AG10803 (cell line): ENCODE data around the gene RPGRIP1L.

Source experiments
- DNase-seq: peaks from one replicate; pipeline ENCODE4 v3.0.0; 2010; ENCODE audit warnings: low read depth
- H3K4me3 ChIP-seq: 2 replicates; pipeline ENCODE4 v1.5.1; 2011; ENCODE audit warnings: mild to moderate bottlenecking, low read length, control low read depth
- CTCF ChIP-seq: conservative IDR thresholded peaks from 2 replicates; pipeline ENCODE4 v1.5.1; 2011; ENCODE audit warnings: mild to moderate bottlenecking, low read length, control low read depth, inconsistent platforms

RPGRIP1L gene

GRCh38 chr16:53703590-53704444 lies at the start of gene RPGRIP1L, which contains the start of gene FTO:
RPGRIP1L (minus strand) TSS chr16:53703859; CDS start chr16:53700723, 3,136 bp downstream.
FTO (plus strand) TSS chr16:53704156.
- peak within 1 kb of the TSS; percentile 91 for H3K4me3 ChIP-seq
- DNase-seq, result peak; percentile 99
- TF ChIP-seq CTCF, result no peak; the same call in 1 of the 2 replicates

- DNase-seq, result peak; percentile 87
- H3K4me3 ChIP-seq, result no peak overlapping the region
- peak; percentile 39 for TF ChIP-seq CTCF
These were observed 49.8 kb upstream of the RPGRIP1L start for GRCh38 chr16:53753431-53753830.

- DNase-seq, result peak; percentile 42
- no peak for TF ChIP-seq CTCF
- no peak overlapping the region for H3K4me3 ChIP-seq
These were observed 48.9 kb upstream of the RPGRIP1L start for GRCh38 chr16:53752560-53752959.

- peak; percentile 52 for TF ChIP-seq CTCF
- no peak overlapping the region for H3K4me3 ChIP-seq
- peak; percentile 62 for DNase-seq
These were observed 42.2 kb upstream of the RPGRIP1L start for GRCh38 chr16:53745753-53746266.

GRCh38 chr16:53745086-53745485 lies 41.4 kb upstream of the RPGRIP1L start:
- no peak for TF ChIP-seq CTCF
- H3K4me3 ChIP-seq, result no peak overlapping the region

GRCh38 chr16:53744449-53744848 lies 40.8 kb upstream of the RPGRIP1L start:
- no peak for TF ChIP-seq CTCF
- DNase-seq, result no peak
- no peak overlapping the region for H3K4me3 ChIP-seq

More at GRCh38 chr16:53745086-53745485, 41.4 kb upstream of the RPGRIP1L start:
- DNase-seq, result peak; percentile 95

GRCh38 chr16:53743149-53743566 lies 39.5 kb upstream of the RPGRIP1L start:
- peak; percentile 33 for DNase-seq
- no peak overlapping the region for H3K4me3 ChIP-seq
- TF ChIP-seq CTCF, result peak; percentile 54
